AG09319 (cell line): ENCODE measurements around the gene OXLD1.

Source experiments
- DNase-seq: peaks from one replicate; pipeline ENCODE4 v3.0.0-alpha.2; 2010; ENCODE audit warnings: low read depth; ENCODE audit errors: extremely low read depth
- CTCF ChIP-seq: IDR thresholded peaks from 2 replicates; pipeline ENCODE4 v1.5.1; 2011; ENCODE audit warnings: low read depth, mild to moderate bottlenecking, inconsistent platforms, low read length, moderate library complexity

Gene OXLD1

GRCh38 chr17:81691196-81691595 lies 24.8 kb upstream of the OXLD1 start:
- no peak for TF ChIP-seq CTCF
- DNase-seq = no peak

- no peak for TF ChIP-seq CTCF
- no peak for DNase-seq
These were observed 24.1 kb upstream of the OXLD1 start for GRCh38 chr17:81690549-81690948.

GRCh38 chr17:81690066-81690465 lies 23.7 kb upstream of the OXLD1 start:
- no peak for DNase-seq
- no peak for TF ChIP-seq CTCF

GRCh38 chr17:81688616-81689015 lies 22.2 kb upstream of the OXLD1 start:
- no peak for TF ChIP-seq CTCF
- no peak for DNase-seq

- no peak for TF ChIP-seq CTCF
- no peak for DNase-seq
These were observed 21.6 kb upstream of the OXLD1 start for GRCh38 chr17:81687770-81688541.

GRCh38 chr17:81686614-81687013 lies 20.2 kb upstream of the OXLD1 start:
- no peak for TF ChIP-seq CTCF
- no peak for DNase-seq

- no peak for DNase-seq
- TF ChIP-seq CTCF = no peak
These were observed 18.7 kb upstream of the OXLD1 start for GRCh38 chr17:81685108-81685507.
